ENCODE results near the gene MGST2. TPM values are rescaled to one million over a fixed set of nuclear protein-coding genes. Genes with fewer than 3 reads are reported as not detected.

MGST2 gene
- total RNA-seq, 1 experiment from 2014 or later, result 0.68 TPM

DNA sequence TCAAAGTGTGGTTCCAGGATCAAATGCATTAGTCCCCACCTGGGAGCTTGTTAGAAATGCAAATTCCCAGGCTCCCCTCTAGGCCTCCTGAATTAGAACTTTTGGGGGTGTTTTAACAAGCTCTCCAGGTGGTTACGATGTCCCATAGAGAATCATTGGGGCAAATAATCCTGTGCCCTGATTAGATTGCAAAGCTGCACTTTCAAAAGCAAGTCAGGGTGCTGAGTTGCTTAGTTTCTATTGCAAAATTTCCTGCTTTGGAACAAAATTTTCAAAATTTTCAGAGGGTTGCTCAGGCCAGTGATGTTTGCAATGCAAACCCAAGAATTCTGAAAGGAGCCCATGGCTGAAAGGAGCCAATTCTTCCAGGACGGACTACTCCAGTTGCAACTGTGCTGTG lies 71.0 kb downstream of the MGST2 start:
- DNase-seq (ENCODE audit: low read depth), result no peak

DNA sequence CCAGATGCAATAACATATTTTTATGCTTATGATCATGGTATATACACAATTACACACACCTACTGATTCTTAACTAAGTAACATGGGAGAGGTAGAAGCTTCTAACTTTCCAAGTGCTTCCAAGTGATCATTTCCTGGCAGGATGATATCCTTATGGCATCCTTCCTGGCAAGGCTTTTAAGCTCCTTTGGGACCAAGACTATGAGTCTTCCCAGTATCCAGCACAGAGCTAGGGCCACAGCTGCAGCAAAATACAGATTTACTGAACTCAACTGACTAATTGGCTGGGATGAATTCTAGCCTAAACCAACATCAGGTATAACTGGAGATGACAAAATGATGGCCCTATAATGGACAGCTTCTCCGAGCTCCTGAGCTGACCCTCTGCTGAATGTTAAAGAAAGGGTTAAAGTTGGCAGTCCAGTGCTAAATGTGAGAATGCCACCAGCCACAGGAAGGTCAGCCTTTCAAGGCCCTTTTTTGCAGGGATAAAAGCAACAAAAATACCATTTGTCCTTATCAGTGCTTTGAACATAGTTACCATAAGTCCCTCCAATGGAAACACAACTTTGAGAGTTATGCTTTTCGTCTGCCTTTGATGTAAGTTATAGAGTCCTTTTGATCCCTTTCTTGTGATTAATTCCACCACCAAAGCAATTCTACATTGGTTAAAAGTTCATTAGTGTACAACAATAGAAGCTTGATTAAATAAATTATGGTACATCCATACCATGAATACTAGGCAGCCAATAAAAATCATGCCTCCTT lies 73.4 kb downstream of the MGST2 start:
- no peak for DNase-seq (ENCODE audit: low read depth)

DNA sequence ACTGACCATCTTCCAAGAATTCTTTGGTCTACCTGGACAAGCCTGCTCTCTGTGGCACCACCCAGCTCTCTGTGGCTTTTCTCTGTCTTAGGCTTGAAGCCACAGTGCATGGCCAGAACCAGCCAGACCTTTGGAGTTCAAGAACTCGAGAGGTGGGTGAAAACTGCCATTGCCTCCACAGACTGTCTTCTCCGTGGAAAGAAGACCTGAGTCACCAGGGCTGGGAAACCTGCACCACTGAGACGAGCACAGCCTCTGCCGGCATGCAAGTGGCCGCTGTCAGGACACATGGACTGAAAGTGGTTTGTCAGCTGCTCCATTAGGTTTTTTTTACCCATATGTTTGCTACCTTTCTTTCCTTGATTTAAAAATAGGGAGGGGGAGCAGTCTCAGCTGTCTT lies 74.5 kb downstream of the MGST2 start:
- no peak for DNase-seq (ENCODE audit: low read depth)

DNA sequence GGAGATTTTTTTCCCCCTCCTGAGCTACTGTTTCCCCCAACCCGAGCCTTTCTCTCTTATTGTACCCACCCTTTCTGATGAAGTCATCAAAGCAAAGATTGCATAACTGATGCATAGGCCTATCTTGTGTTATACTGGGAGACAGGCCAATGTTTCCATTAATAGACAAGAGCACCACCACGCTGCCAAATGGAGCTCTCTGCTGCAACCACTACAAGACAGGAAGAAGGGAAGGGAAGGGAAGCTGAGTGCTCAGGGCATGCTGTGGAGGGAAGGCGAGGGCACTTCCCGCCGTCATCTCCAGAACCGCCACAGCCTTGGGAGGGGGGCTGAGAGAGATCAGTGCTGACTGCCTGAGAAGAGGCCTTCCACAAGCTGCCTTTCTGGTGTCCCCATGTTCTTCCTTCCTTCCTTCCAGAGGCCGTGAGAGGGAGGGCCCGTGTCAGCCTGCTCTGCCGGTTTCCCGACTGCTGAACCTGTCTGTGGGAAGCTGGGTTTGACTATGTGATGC lies 75.0 kb downstream of the MGST2 start:
- peak; percentile 90 for DNase-seq (ENCODE audit: low read depth)

DNA sequence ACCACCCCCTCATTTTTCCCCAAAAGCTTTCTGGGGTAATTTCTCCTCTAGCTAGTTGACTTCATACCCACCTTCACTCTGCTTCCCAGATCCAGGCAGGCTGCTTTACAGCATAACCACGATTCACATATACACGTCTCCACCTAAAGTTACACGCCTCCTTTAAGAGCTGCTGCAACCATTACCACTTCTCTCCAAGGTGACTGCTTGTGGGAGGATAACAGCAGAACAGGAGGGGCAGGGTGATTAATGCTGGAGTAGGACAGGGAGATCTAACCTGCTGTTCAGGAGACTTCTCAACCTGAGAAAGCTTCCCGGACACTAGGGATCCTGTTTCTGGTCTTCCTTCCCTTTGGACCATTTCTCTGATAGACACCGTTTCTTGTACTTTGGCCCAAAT lies 77.4 kb downstream of the MGST2 start:
- no peak for DNase-seq (ENCODE audit: low read depth)

DNA sequence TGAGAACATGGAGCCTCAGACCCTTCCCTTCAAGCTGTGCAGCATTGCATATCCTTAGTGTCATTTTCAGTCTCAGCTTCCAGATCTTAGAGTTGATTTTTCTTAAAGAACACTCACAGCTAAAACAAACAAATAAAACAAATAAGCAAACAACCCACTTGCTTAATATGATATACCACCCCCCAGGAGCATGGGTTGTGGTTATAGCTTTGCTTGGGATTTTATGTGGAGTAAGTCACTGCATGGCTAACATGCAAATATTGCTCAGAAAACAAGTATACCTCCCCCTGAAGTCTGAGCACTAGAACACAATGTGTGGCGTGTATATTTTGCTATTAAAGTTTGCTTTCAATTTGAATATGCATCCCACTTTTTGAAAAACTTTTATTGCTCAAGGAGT lies 78.6 kb downstream of the MGST2 start:
- no peak for DNase-seq (ENCODE audit: low read depth)

DNA sequence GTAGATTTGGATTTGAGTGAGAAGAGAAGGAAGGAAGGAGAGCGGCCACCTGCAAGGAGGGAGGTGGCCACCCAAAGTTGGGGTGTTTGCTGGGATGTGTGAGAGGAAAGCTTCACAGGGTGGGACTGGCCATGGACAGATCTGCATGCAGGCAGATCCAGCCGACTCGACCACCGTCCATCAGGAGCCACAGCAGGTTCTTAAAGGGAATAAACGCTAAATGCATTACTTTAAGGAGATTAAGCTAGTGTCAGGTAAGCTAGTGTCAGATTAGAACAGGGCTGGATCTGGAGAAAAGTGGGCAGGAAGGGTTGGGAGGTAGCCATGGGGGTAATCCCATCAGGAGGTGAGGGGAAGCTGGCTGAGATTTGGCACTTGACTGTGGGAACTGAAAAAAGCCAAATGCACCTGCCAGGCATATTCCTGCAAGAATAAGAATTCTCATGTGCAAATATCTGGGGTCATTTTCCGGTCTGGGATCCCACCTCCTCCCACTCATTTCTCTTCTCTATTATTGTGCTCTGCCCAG lies 79.6 kb downstream of the MGST2 start:
- no peak for DNase-seq (ENCODE audit: low read depth)

DNA sequence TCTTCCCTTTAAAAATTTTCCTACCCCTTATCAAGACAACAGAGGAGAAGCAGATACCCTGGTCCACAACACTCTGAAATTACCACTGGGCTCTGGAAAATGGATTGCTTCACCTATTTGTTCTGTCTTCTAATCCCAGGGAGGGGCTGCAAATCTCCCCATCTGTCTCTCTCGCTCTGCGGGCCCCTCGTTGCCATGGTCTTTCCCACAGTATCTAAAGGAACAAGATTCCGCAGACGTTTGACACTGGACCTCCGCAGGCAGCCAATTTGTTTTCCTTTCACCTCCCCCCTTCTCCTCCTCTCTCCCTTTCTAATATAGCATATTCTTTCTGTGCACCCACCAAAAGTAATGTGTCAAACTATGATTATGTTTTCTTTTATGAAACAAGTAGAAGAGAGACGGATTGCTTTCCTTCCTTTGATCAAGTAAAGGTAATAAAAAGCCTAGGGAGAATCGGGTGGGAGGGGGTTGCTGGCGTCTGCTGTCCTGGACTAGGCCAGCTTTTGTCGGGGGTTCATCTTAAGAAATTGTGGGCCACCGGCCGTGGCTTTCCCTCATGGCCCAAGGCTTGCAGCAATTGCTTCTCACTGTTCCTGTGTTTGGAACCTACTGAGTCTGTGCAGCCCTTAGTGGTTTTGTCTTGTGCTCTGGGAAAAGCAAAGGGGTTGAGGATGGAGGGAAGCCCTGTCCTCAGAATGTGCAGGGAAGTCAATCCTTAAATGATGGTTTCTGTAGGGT lies 81.0 kb downstream of the MGST2 start:
- DNase-seq (ENCODE audit: low read depth), result no peak

DNA sequence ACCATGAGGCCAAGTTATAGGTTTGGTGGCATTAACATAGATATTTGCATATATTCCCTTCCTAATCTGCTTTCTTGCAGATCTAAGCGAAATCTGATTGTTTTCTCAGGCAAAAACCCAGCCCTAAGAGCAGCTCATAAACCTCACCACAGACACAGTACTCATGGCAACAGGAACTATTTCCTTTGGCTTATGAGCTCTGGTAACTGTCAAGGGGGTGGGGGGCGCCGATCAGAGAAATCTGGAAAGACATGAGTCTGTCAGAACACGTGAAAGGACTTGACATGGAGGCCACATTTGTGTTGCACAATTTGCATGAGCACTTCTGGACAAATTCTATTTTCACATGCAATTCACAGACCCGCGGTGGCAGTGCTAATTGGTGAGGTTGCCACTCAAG lies 83.7 kb downstream of the MGST2 start:
- no peak for DNase-seq (ENCODE audit: low read depth)

DNA sequence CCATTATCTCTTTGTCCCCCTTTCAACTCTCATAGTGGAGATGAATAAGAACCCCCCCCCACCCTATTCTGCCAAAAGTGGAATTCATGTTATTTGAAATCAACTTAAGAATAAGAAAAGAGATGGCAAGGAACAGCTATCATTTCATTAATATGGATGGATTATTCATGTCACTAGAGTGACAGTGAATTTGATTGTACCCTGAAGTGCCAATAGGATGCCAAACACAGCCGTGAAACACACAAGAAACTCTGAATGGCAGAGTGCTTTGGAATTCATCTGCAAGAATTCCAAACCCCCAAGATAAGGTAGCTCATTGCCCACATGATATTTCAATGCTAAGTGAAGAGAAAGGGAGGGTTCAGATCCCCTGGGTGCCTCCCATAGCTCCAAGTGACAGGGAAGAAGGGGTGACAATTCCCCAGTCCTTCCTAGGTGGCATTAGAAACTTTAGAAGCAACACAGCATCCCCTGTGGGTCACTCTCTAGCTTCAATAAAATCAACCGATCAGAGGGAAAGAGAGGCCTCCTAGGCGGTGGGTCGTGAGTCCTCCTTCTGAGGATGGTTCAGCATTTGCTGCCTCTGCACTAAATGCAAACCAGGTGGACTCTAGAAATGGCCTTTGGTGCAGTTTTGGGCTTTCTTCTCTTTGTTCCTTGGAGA lies 84.3 kb downstream of the MGST2 start:
- DNase-seq (ENCODE audit: low read depth), result no peak

DNA sequence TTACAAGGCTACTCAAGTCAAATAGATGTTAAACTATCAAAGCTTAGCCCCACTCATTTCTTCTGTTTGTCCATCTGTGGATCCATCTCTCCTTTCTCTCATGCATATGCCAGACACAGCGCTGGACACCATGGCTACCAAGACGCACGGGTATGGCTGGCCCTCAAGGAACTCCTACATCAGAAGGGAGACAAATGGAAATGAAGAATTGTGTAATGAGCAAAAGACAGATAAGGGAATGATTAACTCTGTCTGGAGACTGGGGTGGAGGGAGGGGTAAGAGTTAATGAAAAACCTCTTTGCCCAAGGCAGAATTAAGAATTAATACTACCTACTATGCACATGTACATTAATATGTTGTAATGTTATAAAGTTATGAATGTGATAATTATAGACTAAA lies 88.1 kb downstream of the MGST2 start:
- DNase-seq (ENCODE audit: low read depth), result no peak

Other genes starting within 250 kb of the MGST2 start
- gene RAB33B, start 211.7 kb upstream of the MGST2 start, total RNA-seq (2014; rRNA removed; shearing (Covaris generic)), result 3.5 and 5.6 TPM in 2 replicates
- gene SETD7, start 109.6 kb upstream of the MGST2 start, total RNA-seq (2014; rRNA removed; shearing (Covaris generic)), result 42.2 and 45.2 TPM in 2 replicates